ENCODE results near the gene PDGFRB.

GRCh38 chr5:150176745-150177477, 21.3 kb upstream of the PDGFRB start:
- TF ChIP-seq CTCF (IDR thresholded peaks at IDR 0.05; ENCODE audit: low read depth, low read length, poor library complexity, severe bottlenecking) (no peak), EZH2phosphoT487 (IDR thresholded peaks at IDR 0.05; ENCODE audit: borderline replicate concordance, low read length) (no peak)
